SKM-1 (cell line): Measurements from ENCODE around the gene NEIL1.
"Not testable (repeated sequence)": the region's sequence is repeated elsewhere in the genome, so short reads cannot be mapped to it uniquely, and the experiment has no call there.

Source experiments
- DNase-seq: peaks from one replicate; lab custom pipeline; 2025; ENCODE audit not compliant: unreplicated experiment; lab: John Stamatoyannopoulos, UW

NEIL1 gene

GRCh38 chr15:75371901-75372688 is 25.3 kb downstream of the NEIL1 start:
- no peak for DNase-seq

- DNase-seq, result no peak
These were observed 33.9 kb downstream of the NEIL1 start for GRCh38 chr15:75380773-75381172.

- DNase-seq, result not testable (repeated sequence)
These were observed 37.1 kb downstream of the NEIL1 start for GRCh38 chr15:75383986-75384385.

GRCh38 chr15:75389791-75390382 is 43.0 kb downstream of the NEIL1 start:
- no peak for DNase-seq

GRCh38 chr15:75397494-75397893 is 50.7 kb downstream of the NEIL1 start:
- no peak for DNase-seq

GRCh38 chr15:75403892-75404291 is 57.1 kb downstream of the NEIL1 start:
- no peak for DNase-seq
